ENCODE results near the gene JADE1.

JADE1 gene

DNA sequence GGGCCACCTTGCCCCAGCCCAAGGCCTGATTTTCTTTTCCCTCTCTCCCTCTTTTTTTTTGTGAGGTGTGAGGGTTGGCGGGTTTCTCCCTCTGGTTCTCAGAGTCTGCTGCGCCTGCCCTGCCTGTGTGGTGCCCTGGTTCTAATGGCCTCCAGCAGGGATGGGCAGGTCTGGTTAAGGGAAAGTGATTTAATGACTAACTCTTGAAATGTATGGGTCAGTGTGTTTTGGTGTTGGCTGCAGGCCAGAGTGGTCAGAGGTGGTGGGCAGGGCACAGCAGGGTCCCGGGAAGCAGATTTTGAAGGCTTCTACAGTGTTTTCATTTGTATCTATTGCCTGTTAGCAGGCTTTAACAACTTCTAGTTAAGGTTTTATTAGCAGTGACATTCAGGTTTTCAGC is 39.0 kb downstream of the JADE1 start:
- TF ChIP-seq POLR2A (IDR thresholded peaks at IDR 0.05; ENCODE audit: low read depth, low read length) = no peak
- TF ChIP-seq TAF1 (IDR thresholded peaks at IDR 0.05; ENCODE audit: borderline replicate concordance, low read depth, low read length) = no peak
- TF ChIP-seq POLR2AphosphoS5 (IDR thresholded peaks at IDR 0.05; ENCODE audit: low read depth, low read length) = no peak
- DNase-seq (ENCODE audit: insufficient read length) (no peak), FAIRE-seq (no peak)

GRCh38 chr4:128850252-128850651 is 40.8 kb downstream of the JADE1 start:
- no peak for FAIRE-seq
- no peak for DNase-seq (ENCODE audit: insufficient read length)
- no peak for TF ChIP-seq TAF1 (IDR thresholded peaks at IDR 0.05; ENCODE audit: borderline replicate concordance, low read depth, low read length)
- no peak for TF ChIP-seq POLR2A (IDR thresholded peaks at IDR 0.05; ENCODE audit: low read depth, low read length)
- TF ChIP-seq POLR2AphosphoS5 (IDR thresholded peaks at IDR 0.05; ENCODE audit: low read depth, low read length) = no peak

- TF ChIP-seq POLR2AphosphoS5 (IDR thresholded peaks at IDR 0.05; ENCODE audit: low read depth, low read length) (no peak), POLR2A (IDR thresholded peaks at IDR 0.05; ENCODE audit: low read depth, low read length) (no peak), TAF1 (IDR thresholded peaks at IDR 0.05; ENCODE audit: borderline replicate concordance, low read depth, low read length) (no peak)
- FAIRE-seq (no peak), DNase-seq (ENCODE audit: insufficient read length) (no peak)
Measured at GRCh38 chr4:128853741-128854140, 44.2 kb downstream of the JADE1 start.

DNA sequence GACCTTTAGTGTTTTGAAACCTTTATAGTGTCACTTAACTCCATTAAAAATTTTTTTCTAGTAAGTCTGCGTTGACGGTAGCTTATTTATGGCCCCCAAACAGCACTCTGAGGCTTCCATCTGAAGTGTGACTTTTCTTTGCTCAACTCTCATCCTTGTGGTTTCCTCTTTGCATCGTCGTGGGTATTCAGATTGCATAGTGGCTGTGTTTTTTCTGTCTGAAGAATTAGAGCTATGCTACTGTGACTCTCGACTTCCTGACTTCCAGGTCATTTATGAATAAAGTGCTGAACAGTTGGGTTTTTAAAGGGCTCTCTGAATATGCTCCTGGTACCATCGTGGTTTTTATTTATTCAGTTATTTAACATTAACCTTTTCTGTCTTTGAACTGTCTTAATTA is 44.9 kb downstream of the JADE1 start:
- TF ChIP-seq POLR2AphosphoS5 (IDR thresholded peaks at IDR 0.05; ENCODE audit: low read depth, low read length) (no peak), TAF1 (IDR thresholded peaks at IDR 0.05; ENCODE audit: borderline replicate concordance, low read depth, low read length) (no peak), POLR2A (IDR thresholded peaks at IDR 0.05; ENCODE audit: low read depth, low read length) (no peak)
- DNase-seq (ENCODE audit: insufficient read length) (no peak), FAIRE-seq (no peak)

DNA sequence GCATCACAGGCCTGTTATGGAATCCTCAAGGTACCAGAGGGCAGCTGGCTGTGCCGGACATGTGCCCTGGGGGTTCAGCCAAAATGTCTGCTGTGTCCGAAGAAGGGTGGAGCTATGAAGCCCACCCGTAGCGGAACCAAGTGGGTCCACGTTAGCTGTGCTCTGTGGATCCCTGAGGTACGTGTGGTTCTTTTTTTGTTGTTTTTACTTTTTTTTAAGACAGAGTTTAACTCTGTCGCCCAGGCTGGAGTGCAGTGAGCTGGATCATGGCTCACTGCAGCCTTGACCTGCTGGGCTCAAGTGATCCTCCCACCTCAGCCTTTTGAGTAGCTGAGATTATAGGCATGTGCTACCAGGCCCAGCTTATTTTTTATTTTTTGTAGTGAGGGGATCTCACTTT is 46.1 kb downstream of the JADE1 start:
- FAIRE-seq = no peak
- no peak for DNase-seq (ENCODE audit: insufficient read length)
- TF ChIP-seq POLR2A (IDR thresholded peaks at IDR 0.05; ENCODE audit: low read depth, low read length) (no peak), TAF1 (IDR thresholded peaks at IDR 0.05; ENCODE audit: borderline replicate concordance, low read depth, low read length) (no peak), POLR2AphosphoS5 (IDR thresholded peaks at IDR 0.05; ENCODE audit: low read depth, low read length) (no peak)

DNA sequence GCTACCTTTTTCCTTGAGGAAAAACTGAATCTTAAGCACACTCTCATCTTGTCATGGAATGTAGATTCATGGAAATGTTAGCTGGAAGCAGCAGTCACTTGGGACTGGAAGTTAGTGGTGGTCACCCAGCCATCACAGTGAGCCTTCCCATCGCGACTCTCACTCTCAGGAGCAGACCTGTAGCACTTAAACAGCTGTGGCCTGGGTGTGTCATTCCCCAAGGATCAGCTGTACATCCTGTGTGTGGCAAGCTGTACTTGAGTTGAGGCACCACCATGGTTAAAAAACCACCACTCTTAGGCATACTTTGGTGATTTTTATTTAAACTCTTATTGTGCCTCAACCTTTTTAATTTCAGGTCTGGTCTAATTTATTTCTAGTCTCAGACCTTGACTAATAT is 46.7 kb downstream of the JADE1 start:
- TF ChIP-seq POLR2AphosphoS5 (IDR thresholded peaks at IDR 0.05; ENCODE audit: low read depth, low read length) (no peak), TAF1 (IDR thresholded peaks at IDR 0.05; ENCODE audit: borderline replicate concordance, low read depth, low read length) (no peak), POLR2A (IDR thresholded peaks at IDR 0.05; ENCODE audit: low read depth, low read length) (no peak)
- DNase-seq (ENCODE audit: insufficient read length) (no peak), FAIRE-seq (no peak)

DNA sequence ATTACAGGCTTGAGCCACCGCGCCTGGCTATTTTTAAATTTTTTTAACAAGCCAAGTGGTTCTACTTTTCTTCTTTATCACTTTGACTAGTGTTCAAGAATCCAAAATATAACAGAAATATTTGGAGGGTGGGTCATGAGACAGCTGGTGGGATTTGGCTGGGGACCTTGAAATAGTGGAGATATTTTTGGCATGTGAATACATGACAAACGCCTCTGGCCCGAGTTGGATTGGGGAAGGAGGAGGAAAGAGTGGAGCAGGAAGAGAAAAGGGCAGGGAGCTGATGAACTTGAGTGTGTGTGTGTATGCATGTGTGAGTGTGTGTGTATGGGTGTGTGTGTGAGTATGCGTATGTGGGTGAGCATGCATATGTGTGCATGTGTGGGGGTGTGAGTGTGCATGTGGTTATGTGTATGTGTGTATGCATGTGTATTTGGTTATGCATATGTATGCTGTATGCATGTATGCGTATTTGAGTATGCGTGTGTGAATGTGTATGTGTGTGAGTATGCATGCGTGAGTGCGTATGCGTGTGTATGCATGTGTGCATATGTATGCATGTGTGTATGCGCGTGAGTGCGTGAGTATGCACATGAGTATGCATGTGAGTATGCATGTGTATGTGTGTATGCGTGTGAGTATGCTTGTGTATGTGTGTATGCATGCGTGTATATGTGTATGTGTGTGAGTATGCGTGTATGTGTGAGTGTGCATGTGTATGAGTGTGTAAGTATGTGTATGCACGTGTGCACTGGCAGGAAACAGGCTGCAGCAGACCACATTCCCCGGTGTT is 49.6 kb downstream of the JADE1 start:
- DNase-seq (ENCODE audit: insufficient read length) = no peak
- no peak for TF ChIP-seq TAF1 (IDR thresholded peaks at IDR 0.05; ENCODE audit: borderline replicate concordance, low read depth, low read length)
- no peak for TF ChIP-seq POLR2A (IDR thresholded peaks at IDR 0.05; ENCODE audit: low read depth, low read length)
- TF ChIP-seq POLR2AphosphoS5 (IDR thresholded peaks at IDR 0.05; ENCODE audit: low read depth, low read length) = no peak
- peak; percentile 85 for FAIRE-seq

- FAIRE-seq (peak; percentile 42), DNase-seq (ENCODE audit: insufficient read length) (no peak)
- TF ChIP-seq TAF1 (IDR thresholded peaks at IDR 0.05; ENCODE audit: borderline replicate concordance, low read depth, low read length) (no peak), POLR2AphosphoS5 (IDR thresholded peaks at IDR 0.05; ENCODE audit: low read depth, low read length) (peak; percentile 1; the same call in 1 of the 2 replicates)
Measured at GRCh38 chr4:128859887-128860677, 50.6 kb downstream of the JADE1 start.

DNA sequence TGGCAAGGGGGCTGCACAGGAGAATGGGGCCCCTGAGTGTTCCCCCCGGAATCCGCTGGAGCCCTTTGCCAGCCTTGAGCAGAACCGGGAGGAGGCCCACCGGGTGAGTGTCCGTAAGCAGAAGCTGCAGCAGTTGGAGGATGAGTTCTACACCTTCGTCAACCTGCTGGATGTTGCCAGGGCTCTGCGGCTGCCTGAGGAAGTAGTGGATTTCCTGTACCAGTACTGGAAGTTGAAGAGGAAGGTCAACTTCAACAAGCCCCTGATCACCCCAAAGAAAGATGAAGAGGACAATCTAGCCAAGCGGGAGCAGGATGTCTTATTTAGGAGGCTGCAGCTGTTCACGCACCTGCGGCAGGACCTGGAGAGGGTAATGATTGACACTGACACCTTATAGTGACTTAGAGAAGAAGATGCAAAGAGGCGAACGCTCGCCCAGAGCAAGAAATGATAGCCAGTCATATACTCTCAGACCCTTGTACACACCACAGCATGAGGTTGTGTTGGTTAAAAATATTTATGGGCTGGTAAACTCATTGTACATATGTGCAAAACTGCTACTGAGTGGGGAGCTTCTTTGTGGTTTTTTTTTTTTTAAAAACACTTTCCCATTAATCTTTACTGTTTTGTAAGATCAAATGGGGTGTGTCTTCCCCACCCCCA is 52.5 kb downstream of the JADE1 start:
- FAIRE-seq (no peak), DNase-seq (ENCODE audit: insufficient read length) (no peak)
- no peak for TF ChIP-seq POLR2AphosphoS5 (IDR thresholded peaks at IDR 0.05; ENCODE audit: low read depth, low read length)
- no peak for TF ChIP-seq POLR2A (IDR thresholded peaks at IDR 0.05; ENCODE audit: low read depth, low read length)
- TF ChIP-seq TAF1 (IDR thresholded peaks at IDR 0.05; ENCODE audit: borderline replicate concordance, low read depth, low read length) = no peak

DNA sequence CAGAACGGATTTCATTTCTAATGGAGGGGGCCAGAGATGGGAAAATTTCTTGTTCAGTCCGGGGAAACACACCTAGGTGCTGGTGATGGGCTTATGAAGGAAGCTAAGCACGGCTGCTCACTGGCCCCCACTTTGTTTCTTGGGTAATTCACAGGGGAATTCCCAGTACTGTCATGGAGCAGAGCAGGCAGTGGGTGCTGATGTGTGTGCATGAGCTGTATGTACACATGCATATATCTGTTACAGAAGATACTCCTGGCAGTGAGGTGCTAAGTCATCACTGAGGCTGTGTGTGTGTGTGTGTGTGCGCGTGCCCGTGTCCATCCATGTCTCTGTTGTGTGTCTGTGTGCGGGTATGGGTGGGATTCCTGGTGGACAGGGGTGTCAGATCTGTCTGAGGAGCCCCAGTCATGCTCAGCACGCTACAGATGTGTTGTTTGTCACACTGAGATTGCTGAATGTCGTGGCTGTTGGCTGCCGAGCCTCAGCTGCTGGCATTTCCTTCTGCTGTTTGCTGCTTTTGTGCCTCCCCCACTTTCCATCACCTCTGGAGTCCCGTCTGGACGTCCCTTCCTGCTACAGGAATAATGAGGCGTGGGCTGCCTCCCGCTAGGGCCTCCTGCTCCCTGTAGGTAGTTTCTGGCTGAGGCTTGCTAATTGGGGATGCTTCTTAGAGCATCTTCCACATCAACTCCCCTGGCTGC is 53.3 kb downstream of the JADE1 start:
- 0 out of 2 replicates have a peak, but pooled peaks have one; percentile 44 for TF ChIP-seq POLR2A (IDR thresholded peaks at IDR 0.05; ENCODE audit: low read depth, low read length)
- 0 out of 2 replicates have a peak, but pooled peaks have one; percentile 30 for TF ChIP-seq POLR2AphosphoS5 (IDR thresholded peaks at IDR 0.05; ENCODE audit: low read depth, low read length)
- no peak for TF ChIP-seq TAF1 (IDR thresholded peaks at IDR 0.05; ENCODE audit: borderline replicate concordance, low read depth, low read length)
- FAIRE-seq (peak; percentile 87), DNase-seq (ENCODE audit: insufficient read length) (no peak)

All from GM12892 (cell line).